Endometrium (tissue), 2 donors: ENCODE data around the gene PSG4.
"Not testable (repeated sequence)": the region's sequence is repeated elsewhere in the genome, so short reads cannot be mapped to it uniquely, and the experiment has no call there.

Experiments
- FAIRE-seq: peaks from 2 replicates; lab custom pipeline; 2012; peaks lifted over from hg19 to GRCh38; lab: Jason Lieb, UNC
- donor health status: control.
- donor health status: control.

The PSG4 gene

DNA sequence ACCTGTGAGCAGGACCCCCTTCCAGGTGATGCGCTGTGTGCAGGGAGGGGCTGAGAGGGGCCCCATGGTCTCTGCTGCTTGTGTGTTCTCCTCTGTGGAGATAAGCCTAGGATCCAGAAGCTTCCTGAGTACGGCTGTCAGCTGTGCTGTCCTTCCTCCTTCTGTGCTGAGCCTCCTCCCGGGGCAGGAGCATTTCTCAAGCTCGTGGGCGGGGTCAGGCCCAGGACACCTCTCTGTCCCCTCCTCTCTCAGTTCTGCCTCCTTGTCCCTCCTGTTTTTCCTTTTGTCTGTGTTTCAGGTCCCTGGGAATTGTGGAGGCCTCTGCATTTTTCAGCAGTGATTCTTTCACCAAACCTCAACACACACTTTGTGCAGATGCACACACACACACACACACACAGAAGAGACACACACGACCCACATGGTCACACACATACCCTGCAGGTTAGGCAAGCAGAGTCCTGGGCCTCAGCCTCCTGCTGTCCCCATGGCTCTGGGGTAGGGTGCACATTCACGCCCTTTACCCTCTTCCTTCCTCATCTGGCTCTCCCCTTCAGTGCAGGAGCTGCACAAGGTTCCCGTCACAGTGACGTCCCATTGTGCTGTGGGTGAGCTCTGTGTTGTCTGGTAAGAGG, at the start of gene PSG4:
PSG4 (minus strand) TSS at position 168 of the 635 bp plus-strand sequence; CDS start at position 66, 102 bp downstream.
- FAIRE-seq = not testable (repeated sequence)

DNA sequence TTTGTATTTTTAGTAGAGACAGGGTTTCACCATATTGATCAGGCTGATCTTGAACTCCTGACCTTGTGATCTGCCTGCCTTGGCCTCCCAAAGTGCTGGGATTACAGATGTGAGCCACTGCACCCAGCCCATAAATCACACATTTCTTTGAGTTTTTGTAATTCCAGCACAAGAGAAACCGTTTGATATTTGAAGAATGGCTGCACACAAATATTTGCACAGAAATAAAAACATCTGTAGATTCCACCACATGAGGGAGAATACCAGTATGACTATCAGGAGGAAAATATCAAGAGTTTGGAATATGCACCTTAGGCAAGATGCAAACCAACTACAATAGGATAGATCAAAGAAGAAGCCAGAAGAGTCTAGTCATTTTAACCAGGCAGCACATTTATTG, 46.0 kb upstream of the PSG4 start:
- not testable (repeated sequence) for FAIRE-seq

DNA sequence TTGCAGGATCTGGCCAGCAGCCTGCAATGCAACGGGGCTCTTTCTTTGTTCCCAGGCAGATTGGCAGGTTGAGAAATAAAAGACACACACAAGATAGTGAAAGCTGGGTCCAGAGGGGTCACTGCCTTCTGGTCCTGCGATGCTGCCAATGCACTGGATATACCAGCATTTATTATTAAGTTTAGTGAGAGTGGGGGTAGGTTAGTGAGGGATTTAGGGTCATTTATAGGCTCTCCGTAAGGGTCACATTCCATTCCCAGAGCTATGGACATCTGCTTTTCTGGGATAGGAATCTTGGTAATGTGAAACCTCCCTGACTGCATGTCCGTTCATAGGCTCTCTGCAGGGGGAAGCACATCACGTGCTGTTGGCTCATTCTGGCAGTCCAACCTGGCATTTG, 44.9 kb upstream of the PSG4 start:
- FAIRE-seq = not testable (repeated sequence)

DNA sequence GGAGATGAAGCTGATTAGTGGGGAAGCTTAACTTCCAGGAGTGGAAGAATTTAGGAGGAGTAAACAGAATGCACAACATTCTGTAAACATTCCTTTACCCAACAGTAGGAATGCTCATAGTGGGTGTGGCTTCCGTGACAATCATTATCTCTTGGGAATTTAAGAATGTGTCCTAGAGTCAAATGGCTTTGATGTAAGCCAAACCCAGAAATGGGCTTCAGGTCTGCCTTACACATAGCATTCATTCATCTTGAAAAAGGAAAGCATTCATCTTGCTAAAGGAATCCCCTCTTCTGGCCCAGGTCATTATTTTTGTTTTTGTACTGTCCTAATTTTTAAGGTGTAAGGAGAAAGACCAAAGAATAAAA, 43.2 kb upstream of the PSG4 start:
- FAIRE-seq = not testable (repeated sequence)

DNA sequence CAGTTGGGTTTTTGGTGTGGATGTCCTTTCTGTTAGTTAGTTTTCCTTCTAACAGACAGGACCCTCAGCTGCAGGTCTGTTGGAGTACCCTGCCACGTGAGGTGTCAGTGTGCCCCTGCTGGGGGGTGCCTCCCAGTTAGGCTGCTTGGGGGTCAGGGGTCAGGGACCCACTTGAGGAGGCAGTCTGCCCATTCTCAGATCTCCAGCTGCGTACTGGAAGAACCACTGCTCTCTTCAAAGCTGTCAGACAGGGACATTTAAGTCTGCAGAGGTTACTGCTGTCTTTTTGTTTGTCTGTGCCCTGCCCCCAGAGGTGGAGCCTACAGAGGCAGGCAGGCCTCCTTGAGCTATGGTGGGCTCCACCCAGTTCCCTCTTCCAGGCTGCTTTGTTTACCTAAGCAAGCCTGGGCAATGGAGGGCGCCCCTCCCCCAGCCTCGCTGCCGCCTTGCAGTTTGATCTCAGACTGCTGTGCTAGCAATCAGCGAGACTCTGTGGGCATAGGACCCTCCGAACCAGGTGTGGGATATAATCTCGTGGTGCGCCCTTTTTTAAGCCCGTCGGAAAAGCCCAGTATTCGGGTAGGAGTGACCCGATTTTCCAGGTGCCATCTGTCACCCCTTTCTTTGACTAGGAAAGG, 41.9 kb upstream of the PSG4 start:
- FAIRE-seq = not testable (repeated sequence)

DNA sequence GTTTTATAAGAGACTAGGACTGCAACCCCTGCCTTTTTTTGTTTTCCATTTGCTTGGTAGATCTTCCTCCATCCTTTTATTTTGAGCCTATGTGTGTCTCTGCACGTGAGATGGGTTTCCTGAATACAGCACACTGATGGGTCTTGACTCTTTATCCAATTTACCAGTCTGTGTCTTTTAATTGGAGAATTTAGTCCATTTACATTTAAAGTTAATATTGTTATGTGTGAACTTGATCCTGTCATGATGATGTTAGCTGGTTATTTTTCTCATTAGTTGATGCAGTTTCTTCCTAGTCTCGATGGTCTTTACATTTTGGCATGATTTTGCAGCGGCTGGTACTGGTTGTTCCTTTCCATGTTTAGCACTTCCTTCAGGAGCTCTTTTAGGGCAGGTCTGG, 40.4 kb upstream of the PSG4 start:
- FAIRE-seq = not testable (repeated sequence)

DNA sequence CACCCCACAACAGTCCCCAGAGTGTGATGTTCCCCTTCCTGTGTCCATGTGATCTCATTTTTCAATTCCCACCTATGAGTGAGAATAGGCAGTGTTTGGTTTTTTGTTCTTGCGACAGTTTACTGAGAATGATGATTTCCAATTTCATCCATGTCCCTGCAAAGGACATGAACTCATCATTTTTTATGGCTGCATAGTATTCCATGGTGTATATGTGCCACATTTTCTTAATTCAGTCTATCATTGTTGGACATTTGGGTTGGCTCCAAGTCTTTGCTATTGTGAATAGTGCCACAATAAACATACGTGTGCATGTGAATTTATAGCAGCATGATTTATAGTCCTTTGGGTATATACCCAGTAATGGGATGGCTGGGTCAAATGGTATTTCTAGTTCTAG, 36.8 kb upstream of the PSG4 start:
- FAIRE-seq = not testable (repeated sequence)

DNA sequence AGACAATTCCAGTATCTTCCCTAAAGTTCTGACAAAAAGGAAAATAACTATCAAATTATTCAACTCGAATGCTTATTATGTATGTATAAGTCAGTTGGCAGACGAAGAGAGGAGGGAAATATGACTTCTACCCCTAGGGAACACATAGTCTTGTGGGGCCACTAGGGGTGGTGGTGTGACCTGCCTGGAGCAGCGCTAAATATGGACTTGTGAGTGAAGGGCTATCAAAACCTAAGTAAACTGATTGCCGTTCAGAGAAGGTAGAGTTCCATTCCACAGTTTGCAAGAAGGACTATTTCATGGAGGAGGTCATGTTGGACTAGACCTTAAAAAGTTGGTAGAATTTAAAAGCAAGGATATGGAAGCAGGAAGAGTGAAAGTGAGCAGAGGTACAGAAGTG, 32.8 kb upstream of the PSG4 start:
- FAIRE-seq = not testable (repeated sequence)

DNA sequence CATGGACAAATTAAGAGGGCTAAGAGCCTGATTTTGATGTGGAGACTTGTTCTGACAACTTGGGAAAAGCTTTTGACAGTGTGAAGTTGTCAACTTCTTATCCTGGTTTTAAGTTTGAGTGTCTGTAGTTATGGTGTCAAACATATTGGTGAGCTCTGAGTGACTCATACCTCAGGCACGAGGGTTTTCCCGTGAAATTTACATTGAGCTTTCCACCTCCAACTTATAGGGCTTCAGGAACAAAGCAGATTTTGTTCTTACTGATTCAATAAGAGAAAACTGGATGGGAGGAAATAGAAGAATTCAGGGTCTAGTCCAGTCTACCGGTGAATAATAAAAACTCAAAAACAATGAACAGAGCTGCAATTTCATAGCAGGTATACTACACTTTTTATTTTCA, 30.2 kb upstream of the PSG4 start:
- FAIRE-seq = not testable (repeated sequence)

DNA sequence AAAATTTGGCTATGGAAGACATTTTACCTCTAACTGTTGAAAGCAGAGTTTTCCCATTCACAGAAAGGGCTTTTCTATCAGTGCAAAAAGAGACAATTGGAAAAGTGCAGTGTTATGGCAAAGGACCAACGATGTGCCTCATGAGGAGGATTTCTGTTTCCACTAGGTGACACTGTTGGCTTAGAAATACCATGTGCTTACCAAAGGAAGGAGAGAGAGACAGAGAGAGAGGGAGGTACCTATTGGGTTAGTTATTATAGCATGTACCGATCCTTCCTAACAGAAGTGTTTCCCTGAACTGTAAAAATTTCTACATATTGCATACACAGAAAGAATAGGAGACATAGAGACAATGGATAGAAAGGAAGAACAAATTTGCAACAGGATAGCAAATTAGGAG, 23.9 kb upstream of the PSG4 start:
- FAIRE-seq = no peak

DNA sequence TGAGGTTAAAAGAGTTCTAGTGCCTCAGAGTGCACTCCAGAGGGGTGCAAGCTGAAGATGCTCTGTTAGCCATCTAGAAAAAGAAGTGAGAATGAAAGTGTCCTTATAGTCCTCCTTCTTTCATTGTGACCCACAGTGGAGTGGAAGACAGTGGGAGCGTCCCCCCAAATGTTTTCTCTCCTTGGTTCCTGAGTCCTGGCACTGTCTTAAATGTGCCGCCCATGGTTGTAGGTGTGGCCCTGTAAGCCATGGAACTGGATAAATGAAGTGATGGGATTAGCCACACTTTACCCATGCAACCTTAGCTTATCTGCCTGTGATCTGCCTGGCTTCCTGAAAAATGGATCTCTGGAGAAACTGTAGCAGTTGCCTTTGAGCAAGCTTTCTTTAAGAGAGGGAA, 23.3 kb upstream of the PSG4 start:
- not testable (repeated sequence) for FAIRE-seq

DNA sequence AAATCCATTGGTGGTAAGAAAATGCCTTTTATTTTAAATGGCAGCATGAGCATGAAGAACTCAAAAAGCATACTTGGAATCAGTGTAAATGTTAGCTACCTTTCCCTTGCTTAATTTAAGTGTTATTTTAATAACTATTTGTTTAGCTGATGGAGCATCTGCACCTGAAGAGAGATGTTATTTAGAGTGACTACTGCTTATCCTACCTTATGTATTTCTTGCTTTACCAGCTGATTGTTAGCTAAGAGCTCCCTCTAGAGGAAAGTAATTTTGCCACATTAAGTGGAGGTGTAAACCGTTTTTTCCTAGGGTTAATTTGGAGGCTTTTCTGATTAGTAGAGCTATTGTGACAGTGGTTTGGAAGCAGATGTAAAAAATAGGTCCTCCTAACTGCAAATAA, 21.5 kb upstream of the PSG4 start:
- FAIRE-seq = not testable (repeated sequence)

DNA sequence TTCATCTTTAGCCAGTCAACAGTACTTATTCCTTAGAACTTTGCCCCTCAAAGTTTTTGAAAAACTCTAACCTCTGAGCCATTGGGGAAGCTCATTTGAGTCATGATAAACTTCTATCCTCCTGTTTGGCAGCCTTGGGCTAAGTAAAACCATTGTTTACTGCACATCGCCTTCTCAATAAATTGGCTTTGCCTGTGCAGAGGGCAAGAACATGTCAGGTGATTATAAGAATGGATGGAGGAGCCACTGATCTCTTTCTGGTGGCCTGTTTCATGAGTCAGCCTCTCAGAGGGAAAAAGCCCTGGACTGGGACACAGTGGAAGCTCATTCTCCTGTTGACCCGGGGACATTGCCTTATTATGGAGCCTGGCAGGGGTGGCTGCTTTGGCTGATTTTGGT, 19.4 kb upstream of the PSG4 start:
- no peak for FAIRE-seq

DNA sequence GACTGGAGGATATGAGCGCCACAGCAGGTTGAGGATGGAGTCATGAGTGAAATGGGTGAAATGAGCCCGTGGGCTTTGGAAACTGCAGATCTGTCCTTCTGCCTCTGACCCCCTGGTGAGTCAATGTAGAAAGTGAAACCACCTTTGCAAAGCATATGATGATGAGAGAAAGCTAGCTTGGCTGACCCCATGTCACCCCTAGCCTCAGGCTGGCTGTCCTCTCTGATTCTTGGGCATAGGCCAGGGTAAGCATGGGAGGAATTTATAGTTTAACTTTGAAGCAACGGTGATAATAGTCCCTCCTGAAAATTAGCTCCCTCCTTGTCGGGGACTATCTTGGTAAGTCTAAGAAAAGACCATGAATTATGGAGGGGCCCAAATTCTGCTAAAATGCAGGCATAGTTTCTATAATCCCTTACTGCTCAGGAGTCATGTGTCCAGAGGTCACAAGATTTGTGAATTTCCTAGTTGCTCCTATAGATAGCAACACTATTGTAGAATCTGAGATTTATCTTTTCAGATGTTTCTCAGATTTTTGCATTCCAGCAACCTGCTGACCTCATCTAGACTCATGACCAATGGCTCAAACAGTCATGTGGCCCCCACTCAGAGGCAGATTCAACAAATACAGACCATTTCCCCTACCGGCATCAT, 18.9 kb upstream of the PSG4 start:
- FAIRE-seq = not testable (repeated sequence)

DNA sequence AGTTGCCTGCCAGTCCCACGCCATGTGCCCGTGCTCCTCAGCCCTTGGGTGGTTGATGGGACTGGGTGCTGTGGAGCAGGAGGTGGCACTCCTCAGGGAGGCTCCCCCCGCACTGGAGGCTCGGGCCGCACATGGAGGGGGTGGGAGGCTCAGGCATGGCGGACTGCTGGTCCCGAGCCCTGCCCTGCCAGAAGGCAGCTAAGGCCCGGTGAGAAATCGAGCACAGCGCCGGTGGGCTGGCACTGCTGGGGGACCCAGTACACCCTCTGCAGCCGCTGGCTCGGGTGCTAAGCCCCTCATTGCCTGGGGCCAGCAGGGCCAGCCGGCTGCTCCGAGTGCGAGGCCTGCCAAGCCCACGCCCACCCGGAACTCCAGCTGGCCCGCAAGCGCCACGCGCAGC, 16.5 kb upstream of the PSG4 start:
- FAIRE-seq = not testable (repeated sequence)

DNA sequence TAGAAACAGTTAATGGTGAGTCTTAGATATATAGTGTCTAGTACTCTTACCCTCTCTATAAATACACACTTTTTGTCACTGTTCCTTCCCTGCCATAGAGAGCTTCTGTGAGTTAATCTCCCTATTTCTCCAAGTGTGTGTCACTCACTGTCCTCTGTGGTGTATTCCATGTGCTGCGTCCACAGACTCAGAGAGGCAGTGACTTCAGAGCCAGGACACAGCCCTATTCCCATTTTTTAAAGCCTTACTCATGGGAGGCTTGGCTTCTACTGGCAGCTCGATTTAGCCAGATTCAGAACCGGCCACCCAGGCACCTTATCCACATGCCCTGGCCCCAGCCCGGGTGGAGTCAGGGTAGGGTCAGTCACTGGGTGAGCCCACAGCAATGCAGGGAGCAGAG, 13.7 kb upstream of the PSG4 start:
- FAIRE-seq = not testable (repeated sequence)

DNA sequence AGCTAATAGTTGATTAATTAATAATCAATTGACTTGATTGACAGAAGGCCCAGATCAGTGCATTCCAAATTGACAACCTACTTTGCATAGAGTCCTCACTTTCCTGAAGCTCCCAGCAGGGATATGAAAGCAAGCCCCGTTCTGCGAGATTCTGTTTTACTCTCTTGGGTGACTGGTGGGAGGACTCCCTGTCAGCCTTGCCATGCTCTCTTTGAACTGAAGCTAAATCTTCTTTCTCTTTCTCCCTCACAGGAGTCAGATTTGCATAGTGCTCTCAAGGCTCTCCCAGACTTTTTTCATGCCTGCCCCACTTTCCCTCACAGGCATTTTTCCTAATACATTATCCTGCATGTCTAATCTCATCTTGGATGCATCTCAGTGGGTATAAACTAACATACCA, 10.4 kb upstream of the PSG4 start:
- FAIRE-seq = not testable (repeated sequence)

DNA sequence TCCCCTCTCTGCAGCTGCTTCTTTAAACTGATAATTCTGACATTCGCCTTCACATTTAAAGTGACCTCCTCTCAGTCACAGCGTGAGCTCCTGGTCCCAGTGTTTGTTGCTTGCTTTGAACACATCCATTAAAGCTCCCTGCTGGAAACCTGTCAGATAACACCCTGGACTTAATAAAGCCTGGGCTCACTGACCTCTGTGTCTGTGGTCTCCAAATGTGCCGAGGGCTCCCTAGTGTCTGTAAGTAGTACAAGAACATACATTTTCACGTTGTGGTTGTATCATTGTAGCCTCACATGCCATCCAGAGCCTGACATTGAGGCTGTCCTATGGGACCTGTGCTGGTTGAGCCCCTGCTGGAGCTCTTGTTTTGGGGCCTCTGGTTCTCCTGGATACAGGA, 2.6 kb upstream of the PSG4 start:
- no peak for FAIRE-seq

DNA sequence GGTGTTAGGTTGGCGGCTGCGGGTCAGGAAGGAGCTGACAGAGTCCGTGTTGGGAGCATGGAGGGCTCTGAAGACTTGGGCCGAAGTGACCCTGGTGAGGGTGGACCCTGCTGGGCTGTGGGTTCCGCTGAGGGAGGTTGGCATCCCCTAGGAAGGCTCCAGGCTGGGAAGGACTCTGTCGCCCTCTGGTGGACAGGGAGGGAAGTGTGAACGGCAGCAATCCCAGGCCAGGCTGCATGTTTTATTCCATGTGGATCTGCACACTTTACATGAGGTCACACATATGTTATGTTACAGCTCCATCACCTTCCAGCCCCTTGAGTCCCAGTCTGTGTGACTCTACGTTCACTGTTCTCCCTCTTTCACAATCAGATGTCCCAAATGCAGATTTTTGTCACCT, 1.7 kb upstream of the PSG4 start:
- not testable (repeated sequence) for FAIRE-seq

DNA sequence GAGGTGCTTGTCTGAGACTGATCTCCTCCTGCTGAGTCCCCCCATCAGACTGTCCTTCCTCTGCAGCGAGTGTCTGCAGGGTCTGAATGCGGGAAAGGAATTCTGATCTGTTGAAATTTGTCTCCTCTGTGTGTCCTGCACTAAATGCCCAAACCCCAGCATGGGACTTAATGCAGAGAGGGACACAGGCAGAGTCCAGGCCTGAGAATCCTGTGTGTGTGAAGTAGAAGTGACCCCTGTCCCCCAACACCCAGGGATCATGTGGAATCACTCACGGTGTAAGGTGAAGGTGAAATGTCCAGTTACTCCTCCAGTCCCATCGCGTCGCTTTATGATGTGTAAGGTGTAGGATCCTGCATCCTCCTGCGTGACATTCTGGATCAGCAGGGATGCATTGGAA, 1.8 kb downstream of the PSG4 start:
- FAIRE-seq = not testable (repeated sequence)

DNA sequence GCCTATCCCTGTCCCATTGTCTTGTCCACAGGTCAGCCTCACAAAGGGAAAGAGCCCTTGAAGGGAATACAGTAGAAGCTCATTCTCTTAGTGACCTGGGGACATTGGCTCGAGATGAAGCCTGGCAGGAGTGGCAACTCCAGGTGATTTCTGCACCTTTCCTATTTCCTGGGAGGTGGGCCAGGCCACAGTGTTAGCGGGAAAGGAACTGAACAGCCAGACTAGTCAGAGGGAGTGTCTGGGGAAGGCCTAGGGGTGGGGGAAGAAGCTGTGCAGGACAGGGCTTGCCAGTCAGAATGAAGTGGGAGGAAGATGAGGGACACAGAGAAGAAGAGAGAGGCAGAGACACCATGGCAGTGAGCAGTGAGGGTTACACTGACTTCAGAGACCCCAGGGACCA, 3.5 kb downstream of the PSG4 start:
- FAIRE-seq = not testable (repeated sequence)

DNA sequence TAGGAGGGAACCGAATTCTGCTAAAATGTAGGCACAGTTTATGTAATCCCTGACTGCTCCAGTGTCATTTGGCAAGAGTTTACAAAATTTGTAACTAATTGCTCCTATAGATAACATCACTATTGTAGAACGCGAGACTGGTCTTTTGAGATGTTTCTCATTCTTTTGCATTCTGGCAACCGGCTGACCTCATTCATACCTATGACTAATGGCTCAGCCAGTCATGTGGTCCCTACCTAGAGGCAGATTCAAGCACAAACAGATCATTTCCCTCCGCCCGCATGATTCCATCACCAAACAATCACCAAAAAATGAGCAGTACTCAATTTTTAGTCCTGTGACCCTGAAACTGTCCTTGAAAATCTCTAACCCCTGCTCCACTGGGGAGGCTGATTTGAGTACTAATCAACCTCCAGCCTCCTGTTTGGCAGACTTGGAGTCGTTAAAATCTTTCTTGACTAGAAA, 4.1 kb downstream of the PSG4 start:
- FAIRE-seq = peak; percentile 82

DNA sequence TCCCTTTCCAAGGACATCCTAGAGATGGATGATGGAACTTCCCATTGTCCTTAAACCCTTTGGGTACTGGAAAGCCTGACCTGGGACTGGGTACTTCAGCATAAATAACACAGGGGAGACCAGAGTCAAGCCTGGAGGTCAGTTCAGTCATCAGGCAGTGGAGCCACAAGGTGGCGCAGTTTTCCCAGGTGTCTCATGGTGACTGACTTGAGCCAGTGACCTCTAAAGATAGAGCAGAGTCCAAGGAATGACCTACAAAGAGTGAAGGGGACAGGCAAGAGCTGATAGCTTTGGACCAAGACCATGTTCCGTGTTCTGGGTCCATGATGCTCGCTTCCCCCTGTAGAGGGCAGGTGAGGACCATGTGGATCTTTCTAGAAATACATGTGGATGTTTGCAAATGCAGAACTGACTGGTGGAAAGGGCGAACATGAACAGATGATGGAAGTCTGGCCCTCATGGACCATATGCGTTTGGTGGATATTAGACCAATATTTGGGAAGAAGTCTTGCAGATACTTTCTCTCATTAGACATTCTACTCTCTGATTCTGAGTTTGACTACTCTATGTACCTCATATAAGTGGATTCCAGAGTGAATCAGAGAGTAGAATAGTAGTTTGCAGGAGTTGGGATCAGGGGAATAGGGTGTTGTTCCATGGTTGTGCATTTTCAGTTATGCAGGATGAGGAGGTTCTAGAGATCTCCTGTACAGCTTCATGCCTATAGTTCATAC, 6.6 kb downstream of the PSG4 start:
- not testable (repeated sequence) for FAIRE-seq
